Measurements from ENCODE around the gene LMF1. TPM values are rescaled to one million over a fixed set of nuclear protein-coding genes. Genes with fewer than 3 reads are reported as not detected.
A peak's percentile ranks its signal among the peaks of the same experiment; 100 is the strongest.

LMF1 gene
- total RNA-seq, 2 donors from 2014 or later = 11.9 to 12.0 TPM

- no peak for DNase-seq
- ATAC-seq = no peak
- intact Hi-C loops (cut with DNase I) = no loop called here
Observed at GRCh38 chr16:880471-881171, 90.2 kb downstream of the LMF1 start.

- intact Hi-C loops (cut with DNase I) = no loop called here
- ATAC-seq = no peak
- DNase-seq = no peak
Observed at GRCh38 chr16:879986-880385, 90.8 kb downstream of the LMF1 start.

GRCh38 chr16:879461-879861, 91.3 kb downstream of the LMF1 start:
- intact Hi-C loops (cut with DNase I) = no loop called here
- DNase-seq (no peak), ATAC-seq (no peak)

GRCh38 chr16:878886-879285, 91.9 kb downstream of the LMF1 start:
- intact Hi-C loops (cut with DNase I) = no loop called here
- DNase-seq = no peak
- no peak for ATAC-seq

GRCh38 chr16:878072-878784, 92.6 kb downstream of the LMF1 start:
- DNase-seq (no peak), ATAC-seq (no peak)
- intact Hi-C loops (cut with DNase I) = no loop called here

- ATAC-seq = no peak
- intact Hi-C loops (cut with DNase I) = no loop called here
Observed at GRCh38 chr16:877242-878071, 93.3 kb downstream of the LMF1 start.

GRCh38 chr16:876523-877241, 94.1 kb downstream of the LMF1 start:
- DNase-seq = no peak
- no peak for ATAC-seq
- intact Hi-C loops (cut with DNase I) = no loop called here

More at GRCh38 chr16:877242-878071, 93.3 kb downstream of the LMF1 start:
- no peak for DNase-seq

GRCh38 chr16:876041-876335, 94.8 kb downstream of the LMF1 start:
- ATAC-seq (no peak), DNase-seq (no peak)
- intact Hi-C loops (cut with DNase I) = no loop called here

- peak; percentile 5 for DNase-seq
- no peak for ATAC-seq
- intact Hi-C loops (cut with DNase I) = no loop called here
Observed at GRCh38 chr16:875182-876040, 95.4 kb downstream of the LMF1 start.

GRCh38 chr16:874366-875181, 96.2 kb downstream of the LMF1 start:
- intact Hi-C loops (cut with DNase I) = loop anchor here in 1 of 2 donors (5.0 kb wide), 1 partner anchor 58 kb away; no protein-coding TSS in a partner anchor
- ATAC-seq = no peak
- peak; percentile 13 for DNase-seq

- DNase-seq (no peak), ATAC-seq (no peak)
- intact Hi-C loops (cut with DNase I) = loop anchor here in 1 of 2 donors (5.0 kb wide), 1 partner anchor 58 kb away; no protein-coding TSS in a partner anchor
Observed at GRCh38 chr16:873889-874288, 96.9 kb downstream of the LMF1 start.

GRCh38 chr16:873243-873661, 97.5 kb downstream of the LMF1 start:
- DNase-seq (peak; percentile 9), ATAC-seq (no peak)
- intact Hi-C loops (cut with DNase I) = loop anchor here in 1 of 2 donors (5.0 kb wide), 1 partner anchor 59 kb away; no protein-coding TSS in a partner anchor

- ATAC-seq (no peak), DNase-seq (peak; percentile 12)
- intact Hi-C loops (cut with DNase I) = loop anchor here in 1 of 2 donors (5.0 kb wide), 1 partner anchor 60 kb away; no protein-coding TSS in a partner anchor
Observed at GRCh38 chr16:872436-873242, 98.1 kb downstream of the LMF1 start.

- DNase-seq (peak; percentile 9), ATAC-seq (no peak)
- intact Hi-C loops (cut with DNase I) = loop anchor here in 1 of 2 donors (5.0 kb wide), 1 partner anchor 61 kb away; no protein-coding TSS in a partner anchor
Observed at GRCh38 chr16:871562-872345, 99.0 kb downstream of the LMF1 start.

GRCh38 chr16:870856-871561, 99.8 kb downstream of the LMF1 start:
- intact Hi-C loops (cut with DNase I) = loop anchor here in 1 of 2 donors (5.0 kb wide), 1 partner anchor 61 kb away; no protein-coding TSS in a partner anchor
- no peak for ATAC-seq
- DNase-seq = peak; percentile 19

Measured in left cardiac atrium (tissue), 4 donors.